Measurements from ENCODE around the gene ARL10.

ARL10 gene

DNA sequence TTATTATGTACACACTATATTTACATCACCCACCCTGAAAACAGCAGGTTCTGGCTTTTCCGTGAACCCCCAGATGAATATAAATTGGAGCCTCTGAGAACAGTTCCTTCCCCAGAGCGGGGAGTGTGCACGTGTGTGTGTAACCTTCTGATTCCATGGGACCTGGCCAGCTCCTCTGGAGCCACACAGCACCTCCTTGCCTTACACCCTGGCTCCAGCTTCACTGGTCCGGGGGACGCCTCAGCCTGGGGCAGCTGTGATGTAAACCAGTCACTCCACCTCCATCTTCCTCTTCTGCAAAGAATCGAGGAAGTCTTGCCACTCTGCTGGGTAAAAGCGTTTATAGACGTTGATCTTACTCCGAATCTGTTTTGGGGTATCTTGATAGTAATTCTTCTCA is 18.7 kb downstream of the ARL10 start:
- TF ChIP-seq, protein P1, sequence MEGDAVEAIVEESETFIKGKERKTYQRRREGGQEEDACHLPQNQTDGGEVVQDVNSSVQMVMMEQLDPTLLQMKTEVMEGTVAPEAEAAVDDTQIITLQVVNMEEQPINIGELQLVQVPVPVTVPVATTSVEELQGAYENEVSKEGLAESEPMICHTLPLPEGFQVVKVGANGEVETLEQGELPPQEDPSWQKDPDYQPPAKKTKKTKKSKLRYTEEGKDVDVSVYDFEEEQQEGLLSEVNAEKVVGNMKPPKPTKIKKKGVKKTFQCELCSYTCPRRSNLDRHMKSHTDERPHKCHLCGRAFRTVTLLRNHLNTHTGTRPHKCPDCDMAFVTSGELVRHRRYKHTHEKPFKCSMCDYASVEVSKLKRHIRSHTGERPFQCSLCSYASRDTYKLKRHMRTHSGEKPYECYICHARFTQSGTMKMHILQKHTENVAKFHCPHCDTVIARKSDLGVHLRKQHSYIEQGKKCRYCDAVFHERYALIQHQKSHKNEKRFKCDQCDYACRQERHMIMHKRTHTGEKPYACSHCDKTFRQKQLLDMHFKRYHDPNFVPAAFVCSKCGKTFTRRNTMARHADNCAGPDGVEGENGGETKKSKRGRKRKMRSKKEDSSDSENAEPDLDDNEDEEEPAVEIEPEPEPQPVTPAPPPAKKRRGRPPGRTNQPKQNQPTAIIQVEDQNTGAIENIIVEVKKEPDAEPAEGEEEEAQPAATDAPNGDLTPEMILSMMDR (IDR thresholded peaks at IDR 0.05): no peak
- H3K9me3 ChIP-seq: no peaks in the 10 kb centered on the region
- no peaks in the 10 kb centered on the region for H3K36me3 ChIP-seq
- H3K4me3 ChIP-seq (ENCODE audit: low read depth in 1 of 2, low read length in 1 of 2): no peak overlapping the region
- no peak overlapping the region for H3K27ac ChIP-seq
- H3K4me1 ChIP-seq (ENCODE audit: control insufficient read depth in 1 of 2, insufficient read depth in 1 of 2, low read depth in 1 of 2, low read length in 1 of 2): peaks cover 8 to 13% of the 10 kb centered on the region in 2 experiments
- no peaks in the 10 kb centered on the region for H3K27me3 ChIP-seq

DNA sequence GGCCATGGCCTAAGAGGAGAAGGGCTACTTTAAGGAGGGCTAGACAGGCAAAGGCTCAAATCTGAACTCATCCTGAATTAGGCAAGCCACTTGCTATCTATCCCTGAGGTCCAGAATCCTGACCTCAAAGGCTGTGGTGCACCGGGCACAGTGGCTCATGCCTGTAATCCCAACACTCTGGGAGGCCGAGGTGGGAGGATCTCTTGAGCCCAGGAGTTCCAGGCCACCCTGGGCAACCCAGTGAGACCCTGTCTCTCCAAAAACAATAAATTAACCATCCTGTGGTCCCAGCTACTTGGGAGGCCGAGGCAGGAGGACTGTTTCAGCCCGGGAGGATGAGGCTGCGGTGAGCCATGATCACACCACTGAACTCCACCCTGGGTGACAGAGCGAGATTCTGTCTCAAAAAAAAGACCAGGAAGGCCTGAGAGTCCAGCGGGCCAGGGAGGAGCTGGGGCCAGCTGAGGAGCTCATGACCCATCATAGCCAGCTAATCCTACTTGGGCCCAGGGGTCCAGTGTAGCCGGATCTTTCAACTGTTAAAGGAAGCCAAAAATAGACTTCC is 19.2 kb downstream of the ARL10 start:
- no peak overlapping the region for H3K4me3 ChIP-seq (ENCODE audit: low read depth in 1 of 2, low read length in 1 of 2)
- H3K9me3 ChIP-seq: no peaks in the 10 kb centered on the region
- H3K27ac ChIP-seq: no peak overlapping the region
- H3K4me1 ChIP-seq (ENCODE audit: control insufficient read depth in 1 of 2, insufficient read depth in 1 of 2, low read depth in 1 of 2, low read length in 1 of 2): peaks cover 12 to 18% of the 10 kb centered on the region in 2 experiments
- TF ChIP-seq, protein P1 (IDR thresholded peaks at IDR 0.05): no peak
- H3K27me3 ChIP-seq: no peaks in the 10 kb centered on the region
- no peaks in the 10 kb centered on the region for H3K36me3 ChIP-seq

GRCh38 chr5:176384991-176385390 is 19.7 kb downstream of the ARL10 start:
- Histone ChIP-seq H3K9me3 (no peaks in the 10 kb centered on the region), H3K27me3 (no peaks in the 10 kb centered on the region), H3K4me3 (ENCODE audit: low read depth in 1 of 2, low read length in 1 of 2) (no peak overlapping the region), H3K36me3 (no peaks in the 10 kb centered on the region), H3K27ac (no peak overlapping the region), H3K4me1 (ENCODE audit: control insufficient read depth in 1 of 2, insufficient read depth in 1 of 2, low read depth in 1 of 2, low read length in 1 of 2) (peaks cover 17 to 21% of the 10 kb centered on the region in 2 experiments)
- TF ChIP-seq, protein P1 (IDR thresholded peaks at IDR 0.05): no peak

DNA sequence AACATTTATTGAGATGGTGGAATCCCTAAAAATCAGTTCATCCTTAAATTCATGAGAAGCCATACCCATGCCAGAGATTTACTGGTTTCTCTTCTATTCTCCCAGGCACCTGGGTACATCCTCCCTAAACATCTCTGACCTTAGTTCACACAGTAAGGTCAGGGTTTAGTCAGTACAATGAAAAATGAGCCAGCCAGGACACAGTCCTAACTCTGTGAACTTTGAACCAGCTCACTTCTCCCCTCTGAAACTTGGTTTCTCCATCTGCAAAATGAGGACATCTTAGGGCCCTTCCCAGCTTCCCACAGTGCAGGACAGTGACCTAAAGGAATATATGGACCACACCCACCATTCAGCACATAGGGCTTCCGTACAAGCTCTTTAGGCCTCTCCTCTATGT is 21.2 kb downstream of the ARL10 start:
- Histone ChIP-seq H3K36me3 (no peaks in the 10 kb centered on the region), H3K4me3 (ENCODE audit: low read depth in 1 of 2, low read length in 1 of 2) (no peak overlapping the region), H3K9me3 (no peaks in the 10 kb centered on the region), H3K4me1 (ENCODE audit: control insufficient read depth in 1 of 2, insufficient read depth in 1 of 2, low read depth in 1 of 2, low read length in 1 of 2) (peaks cover 17 to 21% of the 10 kb centered on the region in 2 experiments), H3K27me3 (no peaks in the 10 kb centered on the region), H3K27ac (no peak overlapping the region)
- TF ChIP-seq, protein P1 (IDR thresholded peaks at IDR 0.05): no peak

GRCh38 chr5:176387384-176387925 is 22.2 kb downstream of the ARL10 start:
- Histone ChIP-seq H3K9me3 (no peaks in the 10 kb centered on the region), H3K4me3 (ENCODE audit: low read depth in 1 of 2, low read length in 1 of 2) (peak overlapping the region; percentile 78 to 83), H3K4me1 (ENCODE audit: control insufficient read depth in 1 of 2, insufficient read depth in 1 of 2, low read depth in 1 of 2, low read length in 1 of 2) (peaks cover 17 to 21% of the 10 kb centered on the region in 2 experiments), H3K27me3 (no peaks in the 10 kb centered on the region), H3K36me3 (peaks cover 9% of the 10 kb centered on the region), H3K27ac (no peak overlapping the region)
- TF ChIP-seq, protein P1 (IDR thresholded peaks at IDR 0.05): no peak
